ENCODE measurements around the gene PZP.
"Not testable (repeated sequence)": the region's sequence is repeated elsewhere in the genome, so short reads cannot be mapped to it uniquely, and the experiment has no call there.

The PZP gene

GRCh38 chr12:9180810-9181209 is 27.4 kb downstream of the PZP start:
- DNase-seq: no peak

- no peak for DNase-seq
These were observed 28.4 kb downstream of the PZP start for GRCh38 chr12:9179781-9180180.

- no peak for DNase-seq
These were observed 38.1 kb downstream of the PZP start for GRCh38 chr12:9169979-9170634.

- not testable (repeated sequence) for DNase-seq
These were observed 40.9 kb downstream of the PZP start for GRCh38 chr12:9167345-9167744.

GRCh38 chr12:9163392-9163791 is 44.8 kb downstream of the PZP start:
- DNase-seq: no peak

GRCh38 chr12:9156119-9156518 is 52.1 kb downstream of the PZP start:
- no peak for DNase-seq

- no peak for DNase-seq
These were observed 58.8 kb downstream of the PZP start for GRCh38 chr12:9149372-9149771.

- no peak for DNase-seq
These were observed 59.3 kb downstream of the PZP start for GRCh38 chr12:9148926-9149325.

- no peak for DNase-seq
These were observed 60.7 kb downstream of the PZP start for GRCh38 chr12:9147461-9147860.

- no peak for DNase-seq
These were observed 63.5 kb downstream of the PZP start for GRCh38 chr12:9144730-9145106.

GRCh38 chr12:9143929-9144729 is 64.1 kb downstream of the PZP start:
- DNase-seq: no peak

- no peak for DNase-seq
These were observed 65.1 kb downstream of the PZP start for GRCh38 chr12:9143137-9143536.

- DNase-seq: not testable (repeated sequence)
These were observed 68.5 kb downstream of the PZP start for GRCh38 chr12:9139588-9140290.

- no peak for DNase-seq
These were observed 72.3 kb downstream of the PZP start for GRCh38 chr12:9135903-9136310.

GRCh38 chr12:9134981-9135628 is 73.1 kb downstream of the PZP start:
- peak; percentile 6 to 7 for DNase-seq

GRCh38 chr12:9133216-9133916 is 74.8 kb downstream of the PZP start:
- no peak for DNase-seq

GRCh38 chr12:9132008-9132535 is 76.1 kb downstream of the PZP start:
- DNase-seq: no peak

- DNase-seq: no peak
These were observed 78.0 kb downstream of the PZP start for GRCh38 chr12:9130244-9130643.

GRCh38 chr12:9127936-9128663 is 80.1 kb downstream of the PZP start:
- DNase-seq: no peak

- no peak for DNase-seq
These were observed 80.7 kb downstream of the PZP start for GRCh38 chr12:9127484-9127883.

GRCh38 chr12:9124383-9125031 is 83.7 kb downstream of the PZP start:
- no peak for DNase-seq
